Left lobe of liver (tissue), 2 donors: ENCODE data around the gene SCGB3A2. TPM values are rescaled to one million over a fixed set of nuclear protein-coding genes. Genes with fewer than 3 reads are reported as not detected.
A peak's percentile ranks its signal among the peaks of the same experiment; 100 is the strongest.

Experiments
- ATAC-seq: fragments of 200-7000 bp; cut with Tn5 transposase; one replicate; pipeline ENCODE4 v1.9.1; 2020; ENCODE audit warnings: mild to moderate bottlenecking, moderate library complexity
- DNase-seq: peaks from one replicate; pipeline ENCODE4 v3.0.0-alpha.2; 2020; ENCODE audit warnings: low spot score
- total RNA-seq: library from RNA; stranded (reverse); gene quantifications from one replicate; pipeline ENCODE4 v1.2.1, GENCODE V29; 2021
- donor health status: DM: no; HTN: no; CAD: no; lungs with moderate emphysema.
- donor health status: DM: no; HTN: yes; CAD: no.

SCGB3A2 gene
- total RNA-seq, 1 donor from 2014 or later = not detected

- ATAC-seq = no peak
- no peak for DNase-seq
Observed at GRCh38 chr5:147902609-147903115, 24.2 kb downstream of the SCGB3A2 start.

DNA sequence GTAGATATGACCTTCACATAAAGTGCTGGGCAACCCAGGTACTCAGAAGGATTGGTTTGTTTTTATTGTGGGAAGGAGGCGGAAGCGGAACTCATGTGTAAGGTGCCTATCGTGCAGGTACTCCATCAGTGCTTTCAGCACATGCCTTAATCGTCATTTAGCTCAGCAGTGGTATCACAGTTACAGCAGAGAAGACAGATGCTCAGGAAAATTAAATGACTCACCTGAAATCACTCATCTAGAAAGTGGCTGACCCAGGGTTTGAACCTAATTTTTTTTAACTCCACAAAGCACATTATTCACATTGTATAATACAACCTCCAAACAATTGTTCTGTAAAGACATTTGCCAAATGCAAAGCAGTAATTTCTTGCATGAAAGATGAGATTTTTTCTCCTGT lies 25.6 kb downstream of the SCGB3A2 start:
- ATAC-seq (no peak), DNase-seq (no peak)

DNA sequence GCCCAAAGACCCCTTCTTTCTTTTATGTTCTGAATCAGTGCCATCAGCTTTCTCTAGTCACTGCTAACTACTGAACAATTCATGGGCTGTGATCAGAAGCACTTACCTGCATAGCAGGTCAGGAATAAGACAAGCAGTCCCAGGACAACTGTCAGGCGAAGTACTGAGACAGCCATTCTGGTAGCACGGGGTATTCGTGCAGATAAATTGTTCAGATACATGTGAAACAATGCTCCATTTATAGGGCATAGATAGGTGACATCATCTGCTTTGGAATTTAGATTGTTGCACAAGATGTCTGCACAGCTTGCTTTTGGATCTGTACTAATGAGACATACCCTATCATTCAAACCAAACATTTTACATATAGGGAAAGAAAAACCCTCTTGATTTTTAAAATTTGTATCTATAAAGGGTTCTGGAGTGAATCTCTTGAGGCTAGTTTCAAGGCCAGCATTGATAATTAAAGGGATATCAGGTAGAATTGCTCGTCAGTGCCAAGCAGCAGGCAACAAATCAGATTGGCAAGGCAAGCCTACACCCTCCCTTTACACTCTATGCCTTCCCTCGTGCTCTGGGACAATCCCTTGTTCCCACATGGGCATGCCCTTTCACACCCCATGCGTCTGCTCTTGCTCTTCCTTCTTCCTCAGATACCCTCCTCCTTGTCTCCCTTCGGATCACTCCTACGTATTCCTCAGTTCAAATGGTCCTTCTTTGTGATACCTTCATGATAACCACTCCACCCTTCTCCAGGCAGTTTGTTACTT lies 28.0 kb downstream of the SCGB3A2 start, which contains the start of gene C5orf46:
C5orf46 (minus strand) TSS at position 213 of the 770 bp plus-strand sequence; CDS start at position 176, 37 bp downstream.
- no peak for DNase-seq
- ATAC-seq = peak; percentile 51

DNA sequence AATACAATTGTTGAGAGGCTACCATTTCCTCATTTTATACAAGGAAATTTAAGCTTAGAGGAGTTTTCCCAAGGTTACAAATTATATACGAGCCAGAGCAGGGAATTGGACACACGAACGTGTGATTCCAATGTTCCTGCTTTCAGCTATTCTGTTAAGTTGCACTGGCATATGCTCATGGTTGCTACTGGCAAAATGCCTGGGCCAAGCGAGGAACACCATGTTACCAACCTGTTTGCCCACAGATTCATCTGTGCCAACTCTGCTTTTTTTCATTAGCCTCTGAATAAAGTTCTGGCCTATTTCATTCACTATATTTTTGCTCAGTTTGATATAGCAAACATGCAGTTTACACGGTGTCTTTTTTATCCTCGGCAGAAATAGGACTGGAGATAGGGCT lies 32.9 kb downstream of the SCGB3A2 start:
- peak; percentile 97 for ATAC-seq
- DNase-seq = peak; percentile 88

- ATAC-seq (peak; percentile 15), DNase-seq (no peak)
Observed at GRCh38 chr5:147912011-147912410, 33.5 kb downstream of the SCGB3A2 start.

- no peak for ATAC-seq
- no peak for DNase-seq
Observed at GRCh38 chr5:147913786-147914185, 35.3 kb downstream of the SCGB3A2 start.

DNA sequence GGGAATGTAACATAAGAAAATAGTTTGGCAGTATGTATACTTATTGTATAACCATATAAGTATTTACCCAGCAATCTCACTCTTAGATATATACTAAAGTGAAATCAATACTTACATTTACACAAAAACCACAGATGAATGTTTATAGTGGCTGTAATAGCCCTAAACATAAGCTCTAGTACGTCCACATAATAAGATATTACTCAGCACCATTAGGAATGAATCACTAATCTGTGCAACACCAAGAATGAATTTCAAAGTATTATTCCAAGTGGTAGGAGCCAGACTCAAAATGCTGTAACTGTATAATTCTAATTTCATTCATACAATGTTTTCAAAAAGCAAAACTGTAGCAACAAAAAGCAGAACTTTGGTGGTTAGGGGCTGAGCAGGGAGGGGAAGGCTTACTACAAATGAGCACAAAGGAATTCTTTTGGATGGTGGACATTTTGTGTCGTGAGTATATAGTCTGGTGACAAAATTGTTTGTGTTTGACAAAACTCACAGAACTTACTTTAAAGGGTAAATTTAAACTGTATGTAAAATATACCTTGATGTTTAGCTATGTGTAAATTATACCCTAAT lies 39.7 kb downstream of the SCGB3A2 start:
- no peak for ATAC-seq
- no peak for DNase-seq

- no peak for DNase-seq
- ATAC-seq = no peak
Observed at GRCh38 chr5:147918899-147919298, 40.4 kb downstream of the SCGB3A2 start.

DNA sequence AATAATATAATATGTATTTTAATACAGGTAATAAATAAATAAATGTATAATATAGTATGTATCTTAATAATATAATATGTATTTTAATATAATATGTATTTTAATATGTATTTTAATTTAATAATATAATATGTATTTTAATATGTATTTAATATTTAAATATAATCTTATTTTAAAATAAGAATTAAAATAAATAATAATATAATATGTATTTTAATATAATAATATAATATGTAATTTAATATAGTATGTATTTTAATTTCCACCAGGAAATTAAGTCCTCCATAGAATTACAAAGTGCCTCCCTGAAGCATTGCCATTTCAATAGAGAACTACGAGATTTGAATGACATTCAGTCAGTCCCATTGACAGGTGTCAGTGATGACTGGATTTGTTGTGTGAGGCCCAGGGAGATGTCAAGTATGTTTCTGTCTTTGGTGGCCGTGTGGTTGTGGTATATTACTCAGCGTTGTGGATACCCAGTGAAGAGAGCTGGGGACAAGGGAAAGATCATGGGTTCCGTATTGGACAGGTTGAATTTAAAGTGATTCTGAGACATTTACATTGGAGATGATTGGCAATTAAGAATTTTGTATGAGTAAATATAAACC lies 42.0 kb downstream of the SCGB3A2 start:
- ATAC-seq (no peak), DNase-seq (no peak)

DNA sequence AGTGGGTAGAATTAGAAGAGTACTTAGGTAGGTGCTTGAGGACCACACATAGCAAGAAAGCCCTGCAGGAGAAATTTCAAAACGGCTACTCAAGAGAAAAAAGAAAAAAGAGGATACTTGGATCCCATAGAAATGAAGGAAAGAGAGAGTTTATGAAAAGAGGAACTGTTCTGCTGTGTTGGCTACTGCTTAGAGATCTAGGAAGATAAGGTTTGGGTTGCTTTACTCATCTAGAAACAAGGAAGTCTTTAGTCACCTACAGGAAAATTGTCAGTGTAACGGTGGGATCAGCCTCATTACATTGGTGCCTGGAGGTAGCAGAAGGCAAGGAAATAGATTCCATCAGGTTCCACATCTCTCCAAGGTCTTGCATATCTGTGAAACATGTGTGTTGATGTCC lies 42.6 kb downstream of the SCGB3A2 start:
- ATAC-seq = no peak
- no peak for DNase-seq

DNA sequence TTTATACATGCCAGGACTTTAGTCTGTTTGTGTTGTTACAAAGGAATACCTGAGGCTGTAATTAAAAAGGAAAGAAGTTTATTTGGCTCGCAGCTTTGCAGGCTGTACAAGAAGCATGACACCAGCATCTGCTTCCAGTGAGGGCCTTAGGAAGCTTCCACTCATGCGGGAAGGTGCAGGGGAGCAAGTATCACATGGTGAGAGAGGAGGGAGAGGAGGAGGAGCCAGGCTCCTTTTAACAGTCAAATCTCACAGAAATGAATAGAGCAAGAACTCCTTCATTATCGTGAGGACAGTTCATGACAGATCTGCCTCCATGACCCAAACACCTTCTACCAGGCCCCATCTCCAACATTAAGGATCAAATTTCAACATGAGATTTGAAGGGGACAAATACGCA lies 46.5 kb downstream of the SCGB3A2 start:
- no peak for ATAC-seq

DNA sequence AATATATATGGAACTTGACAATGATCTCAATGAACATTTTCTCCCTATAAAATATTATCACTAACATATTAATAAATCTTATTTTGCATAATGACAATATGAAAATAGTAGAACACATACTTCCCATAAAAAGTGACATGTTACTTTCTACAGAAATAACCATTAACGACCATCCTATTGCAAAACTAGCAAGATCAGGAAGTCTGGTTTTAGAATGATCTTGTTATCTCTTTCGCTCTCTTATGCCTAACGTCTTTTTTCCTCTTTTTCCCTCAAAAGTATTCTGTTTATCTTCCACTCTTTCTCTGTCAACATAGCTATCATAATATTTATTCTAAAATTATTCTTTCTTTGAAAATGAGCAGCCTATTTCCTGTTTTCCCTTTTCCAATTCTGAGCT lies 49.4 kb downstream of the SCGB3A2 start:
- ATAC-seq (no peak), DNase-seq (no peak)

More for the DNA sequence above, 46.5 kb downstream of the SCGB3A2 start:
- no peak for DNase-seq

DNA sequence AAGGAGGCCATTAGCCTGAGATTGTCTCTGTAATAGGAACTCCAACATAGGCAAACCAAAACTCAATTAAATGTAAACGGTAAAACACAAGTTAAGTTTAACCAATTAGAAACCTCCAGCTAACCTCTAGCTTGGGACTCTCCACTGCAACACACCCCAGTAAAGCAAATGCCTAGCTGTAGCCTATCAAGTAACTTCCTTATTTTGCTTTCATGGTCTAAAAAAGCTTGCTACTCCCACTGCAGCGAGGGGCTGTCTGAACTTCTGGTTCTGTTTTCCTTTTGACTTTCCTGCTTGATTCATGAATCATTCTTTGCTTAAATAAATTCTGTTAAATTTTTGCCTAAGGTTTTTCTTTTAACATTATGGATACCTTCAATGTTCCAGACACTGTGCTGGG lies 52.3 kb downstream of the SCGB3A2 start:
- ATAC-seq (no peak), DNase-seq (no peak)

Other genes starting within 250 kb of the SCGB3A2 start
- gene JAKMIP2, start 96.0 kb upstream of the SCGB3A2 start, total RNA-seq = 0.40 TPM
- 20.0 TPM for gene SPINK1, start 47.0 kb upstream of the SCGB3A2 start, total RNA-seq
- not detected for gene C5orf46, start 27.8 kb downstream of the SCGB3A2 start, total RNA-seq
- gene SPINK5, start 185.3 kb downstream of the SCGB3A2 start, total RNA-seq = not detected